GM18858 (cell line): ENCODE measurements around the gene SERGEF.
"Not testable (repeated sequence)": the region's sequence is repeated elsewhere in the genome, so short reads cannot be mapped to it uniquely, and the experiment has no call there.

Source experiments
- ATAC-seq: cut with Tn5 transposase; IDR thresholded peaks from one replicate; pipeline ENCODE4 v1.9.1; 2021; ENCODE audit not compliant: unreplicated experiment

SERGEF gene

GRCh38 chr11:17914957-17915356, 97.9 kb downstream of the SERGEF start:
- no peak for ATAC-seq

DNA sequence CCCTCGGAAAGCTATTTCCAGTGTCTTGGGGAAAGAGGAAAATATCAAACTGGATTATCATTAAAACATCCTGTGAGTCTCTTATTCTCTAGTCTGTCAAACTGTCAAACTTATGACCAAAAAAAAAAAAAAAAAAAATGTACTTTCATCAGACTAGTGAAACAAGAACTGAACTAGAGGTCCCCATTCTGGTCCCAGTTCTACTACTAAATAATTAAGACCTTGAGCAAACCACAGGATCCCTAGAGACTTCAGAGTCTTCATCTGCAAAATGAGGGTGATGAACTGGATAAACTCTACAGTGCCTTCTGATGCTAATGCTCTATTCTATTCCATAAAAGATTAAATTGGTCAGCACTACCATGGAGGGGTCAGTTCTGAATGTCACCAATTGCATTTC, 105.8 kb downstream of the SERGEF start:
- ATAC-seq, result no peak

GRCh38 chr11:17906436-17906835, 106.4 kb downstream of the SERGEF start:
- no peak for ATAC-seq

DNA sequence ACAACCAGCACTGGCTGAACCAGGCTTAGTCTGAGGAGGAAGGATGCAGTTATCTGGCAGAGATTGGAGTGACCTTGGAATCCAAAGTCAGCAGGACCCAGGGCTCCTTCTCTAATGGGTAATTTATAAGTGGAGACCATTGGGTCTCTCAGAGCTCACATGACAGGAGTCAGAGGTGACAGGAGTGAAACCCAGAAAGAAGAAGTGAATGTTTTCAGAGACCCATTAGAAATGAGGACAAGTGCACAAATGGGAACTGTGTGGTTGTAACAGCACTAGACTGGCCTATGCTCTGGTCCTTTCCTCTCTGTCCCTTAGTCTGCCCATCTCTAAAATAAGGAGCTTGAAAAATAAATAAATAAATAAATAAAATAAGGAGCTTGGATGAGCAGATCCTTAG, 107.4 kb downstream of the SERGEF start:
- peak; percentile 94 for ATAC-seq

DNA sequence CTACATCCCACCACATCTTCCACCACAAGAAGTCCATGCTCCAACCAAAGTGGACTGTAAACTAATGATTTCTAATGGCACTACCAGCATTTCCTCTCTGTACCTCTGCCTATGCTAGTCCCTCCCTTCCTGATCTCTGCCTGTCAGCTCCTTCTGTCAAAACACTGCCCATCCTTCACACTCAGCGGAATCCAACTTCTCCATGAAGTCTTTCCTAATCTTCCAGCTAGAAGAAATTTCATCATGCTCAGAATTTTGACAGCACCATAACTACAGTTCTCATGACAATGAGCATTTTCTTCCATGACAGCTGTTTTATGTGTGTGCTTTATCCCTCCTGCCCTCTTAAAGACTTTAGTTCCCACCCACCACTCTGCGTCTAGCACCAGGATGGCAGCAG, 111.4 kb downstream of the SERGEF start:
- ATAC-seq, result no peak

DNA sequence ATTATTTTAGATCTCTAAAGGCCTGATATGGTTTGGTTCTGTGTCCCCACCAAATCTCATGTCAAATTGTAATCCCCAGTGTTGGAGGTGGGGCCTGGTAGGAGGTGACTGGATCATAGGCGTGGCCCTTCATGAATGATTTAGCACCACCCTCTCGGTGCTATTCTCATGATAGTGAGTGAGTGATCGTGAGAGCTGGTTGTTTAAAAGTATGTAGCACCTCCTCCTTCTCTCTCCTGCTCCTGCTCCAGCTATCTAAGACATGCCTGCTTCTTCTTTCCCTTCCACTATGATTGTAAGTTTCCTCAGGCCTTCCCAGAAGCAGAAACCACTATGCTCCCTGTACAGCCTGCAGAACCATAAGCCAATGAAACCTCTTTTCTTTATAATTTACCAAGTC, 114.1 kb downstream of the SERGEF start:
- ATAC-seq, result no peak

- ATAC-seq, result no peak
These were observed 114.8 kb downstream of the SERGEF start for GRCh38 chr11:17898071-17898470.

GRCh38 chr11:17897495-17897894, 115.4 kb downstream of the SERGEF start:
- no peak for ATAC-seq

DNA sequence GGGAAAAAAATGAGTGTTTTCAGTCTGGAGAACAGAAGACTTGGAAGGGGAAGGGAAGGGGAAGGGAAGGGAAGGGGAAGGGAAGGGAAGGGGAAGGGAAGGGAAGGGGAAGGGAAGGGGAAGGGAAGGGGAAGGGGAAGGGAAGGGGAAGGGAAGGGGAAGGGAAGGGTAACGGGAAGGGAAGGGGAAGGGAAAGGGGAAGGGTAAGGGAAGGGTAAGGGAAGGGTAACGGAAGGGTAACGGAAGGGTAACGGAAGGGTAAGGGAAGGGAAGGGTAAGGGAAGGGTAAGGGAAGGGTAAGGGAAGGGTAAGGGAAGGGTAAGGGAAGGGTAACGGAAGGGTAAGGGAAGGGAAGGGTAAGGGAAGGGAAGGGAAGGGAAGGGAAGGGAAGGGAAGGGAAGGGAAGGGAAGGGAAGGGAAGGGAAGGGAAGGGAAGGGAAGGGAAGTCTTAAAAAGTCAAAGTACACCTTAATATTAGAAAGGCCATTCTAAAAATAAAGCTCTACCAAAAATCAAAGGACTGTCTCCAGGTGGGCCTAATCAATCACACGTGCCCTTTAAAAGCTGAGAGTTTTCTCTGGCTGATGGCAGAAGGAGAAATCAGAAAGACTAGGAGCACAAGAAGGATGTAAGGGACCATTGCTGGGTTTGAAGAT, 116.2 kb downstream of the SERGEF start:
- not testable (repeated sequence) for ATAC-seq

- no peak for ATAC-seq
These were observed 117.8 kb downstream of the SERGEF start for GRCh38 chr11:17894929-17895658.

- no peak for ATAC-seq
These were observed 120.4 kb downstream of the SERGEF start for GRCh38 chr11:17892409-17892808.

DNA sequence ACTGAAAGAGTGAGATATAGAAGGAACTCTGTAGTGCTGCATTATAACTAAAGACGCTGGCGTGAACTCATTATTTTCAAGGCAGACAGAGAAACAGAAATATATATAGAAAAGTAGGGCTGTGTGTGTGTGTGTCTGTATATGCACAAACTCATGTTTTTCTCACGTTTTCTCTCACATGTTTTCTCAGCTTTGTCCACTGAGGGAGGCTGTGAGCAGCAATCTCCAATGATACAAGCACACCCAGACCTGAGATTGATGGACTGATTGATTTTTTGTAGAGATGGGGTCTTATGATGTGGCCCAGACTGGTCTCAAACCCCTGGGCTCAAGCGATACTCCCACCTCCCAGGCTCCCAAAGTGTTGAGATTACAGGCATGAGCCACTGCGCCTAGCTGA, 122.5 kb downstream of the SERGEF start:
- no peak for ATAC-seq

- ATAC-seq, result no peak
These were observed 125.1 kb downstream of the SERGEF start for GRCh38 chr11:17887779-17888178.

- ATAC-seq, result no peak
These were observed 128.9 kb downstream of the SERGEF start for GRCh38 chr11:17883946-17884345.

GRCh38 chr11:17883057-17883456, 129.8 kb downstream of the SERGEF start:
- no peak for ATAC-seq

GRCh38 chr11:17878743-17879142, 134.1 kb downstream of the SERGEF start:
- ATAC-seq, result no peak

DNA sequence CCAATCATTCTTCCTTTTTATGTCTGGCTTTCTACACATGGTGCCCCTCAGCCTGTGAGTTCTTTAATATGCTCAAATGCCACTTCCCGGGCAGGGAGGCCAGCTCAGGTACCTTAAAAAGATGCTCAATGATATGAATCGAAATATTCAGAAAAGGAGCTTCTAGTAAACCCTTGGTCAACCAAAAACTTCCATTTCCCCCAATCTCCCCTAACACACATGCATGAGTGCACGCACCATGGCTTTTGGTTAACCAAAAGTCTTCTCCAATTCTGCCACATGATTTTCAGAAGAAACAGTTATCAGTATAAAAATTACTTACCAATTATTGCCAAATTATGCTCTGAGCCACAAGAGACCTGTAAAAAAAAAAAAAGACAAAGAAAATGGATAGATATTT, 135.0 kb downstream of the SERGEF start:
- ATAC-seq, result no peak

- ATAC-seq, result no peak
These were observed 136.0 kb downstream of the SERGEF start for GRCh38 chr11:17876827-17877226.

DNA sequence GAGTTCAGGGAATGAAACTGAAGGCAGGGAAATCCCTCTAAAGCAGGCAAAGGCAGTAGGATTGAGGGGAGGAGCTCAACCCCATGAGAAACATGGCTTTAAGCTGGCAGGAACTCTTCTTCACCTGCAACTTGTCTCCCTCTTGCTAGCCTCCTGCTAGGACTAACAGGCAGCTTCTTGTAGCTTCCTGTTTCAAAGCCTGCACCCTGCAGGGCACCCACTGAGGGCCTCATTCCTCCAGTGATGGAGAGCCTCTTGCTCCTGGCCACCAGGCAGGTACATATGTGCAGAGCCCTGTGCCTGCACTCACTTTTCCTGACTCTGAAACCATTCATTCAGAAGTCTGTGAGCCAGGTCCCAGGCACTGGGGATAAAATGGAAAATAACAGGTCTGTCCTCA, 137.0 kb downstream of the SERGEF start:
- no peak for ATAC-seq

DNA sequence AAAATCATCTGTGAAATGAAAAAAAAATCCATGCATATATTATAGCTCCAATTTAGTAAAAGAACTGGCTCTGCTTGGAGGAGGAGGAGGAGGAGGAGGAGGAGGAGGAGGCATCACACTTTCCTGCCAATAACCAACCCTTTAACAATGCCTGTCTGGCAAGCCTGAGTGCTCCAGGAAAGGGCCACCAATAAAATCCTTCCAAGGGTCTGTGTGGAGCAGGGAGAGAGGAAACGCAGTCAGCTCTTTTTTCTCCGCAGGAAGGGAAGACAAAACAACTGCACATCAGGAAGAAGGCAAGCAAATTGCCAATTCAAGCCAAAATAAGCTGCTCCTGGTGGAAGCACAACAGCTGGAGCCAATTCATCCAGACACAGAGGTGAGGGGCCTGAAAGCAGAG, 139.3 kb downstream of the SERGEF start:
- no peak for ATAC-seq

DNA sequence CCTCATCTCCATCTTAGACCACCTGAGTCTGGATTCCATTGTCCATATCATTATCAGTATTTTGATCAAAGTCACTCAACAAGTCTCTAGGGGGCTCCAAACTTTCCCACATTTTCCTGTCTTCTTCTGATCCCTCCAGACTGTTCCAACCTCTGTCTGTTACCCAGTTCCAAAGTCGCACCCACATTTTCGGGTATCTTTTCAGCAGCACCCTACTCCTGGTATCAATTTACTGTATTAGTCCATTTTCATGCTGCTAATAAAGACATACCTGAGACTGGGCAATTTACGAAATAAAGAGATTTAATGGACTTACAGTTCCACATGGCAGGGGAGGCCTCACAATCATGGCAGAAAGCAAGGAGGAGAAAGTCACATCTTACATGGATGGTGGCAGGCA, 144.4 kb downstream of the SERGEF start:
- not testable (repeated sequence) for ATAC-seq

- no peak for ATAC-seq
These were observed 145.5 kb downstream of the SERGEF start for GRCh38 chr11:17867341-17867740.
